GM19099 (cell line): ENCODE results near the gene SIRT2.

Source experiments
- POLR2A ChIP-seq: IDR thresholded peaks from 3 replicates; pipeline ENCODE4 v1.6.1; 2011; ENCODE audit warnings: low read depth; ENCODE audit not compliant: insufficient read length; ENCODE audit errors: extremely low read depth

The SIRT2 gene

DNA sequence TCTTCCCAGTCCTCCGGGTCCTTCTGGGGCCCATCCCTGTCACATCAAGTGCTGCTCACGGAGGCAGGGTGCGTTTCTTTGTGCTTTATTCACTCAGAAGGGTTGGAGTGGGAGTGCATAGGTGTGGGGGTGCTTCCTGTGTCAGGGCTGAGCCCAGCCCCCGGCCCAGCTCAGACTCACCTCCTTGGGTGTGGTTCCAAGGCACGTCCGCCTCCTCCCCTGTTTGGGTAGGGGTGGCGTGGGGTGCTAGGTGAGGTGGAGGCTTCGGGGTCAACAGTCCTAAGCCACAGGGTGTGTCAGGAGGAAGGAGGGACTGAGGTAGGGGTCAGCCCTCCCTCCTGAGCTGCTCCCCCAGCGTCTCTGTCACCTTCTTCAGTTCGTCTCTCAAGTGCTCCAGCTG lies 9.5 kb upstream of the SIRT2 start:
- TF ChIP-seq POLR2A, result no peak

DNA sequence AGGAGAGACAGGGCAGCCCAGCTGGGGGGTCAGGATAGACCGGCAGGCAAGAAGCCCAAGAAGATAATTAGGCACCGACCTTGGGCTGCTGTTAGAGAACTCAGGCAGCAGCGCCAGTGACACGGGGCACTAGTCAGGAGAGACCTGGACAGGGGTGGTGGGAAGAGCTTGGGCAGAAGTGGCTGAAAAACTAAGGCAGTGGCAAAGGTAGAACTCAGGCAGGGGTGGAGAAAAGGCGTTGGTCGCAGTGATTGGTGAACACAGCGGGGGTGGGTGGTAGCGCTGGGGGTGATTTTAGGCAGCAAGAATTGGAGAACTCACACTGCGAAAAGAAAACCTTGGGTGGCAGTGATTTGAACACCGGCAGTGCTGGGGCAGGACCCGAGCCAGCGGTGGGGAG lies 8.3 kb upstream of the SIRT2 start:
- no peak for TF ChIP-seq POLR2A

DNA sequence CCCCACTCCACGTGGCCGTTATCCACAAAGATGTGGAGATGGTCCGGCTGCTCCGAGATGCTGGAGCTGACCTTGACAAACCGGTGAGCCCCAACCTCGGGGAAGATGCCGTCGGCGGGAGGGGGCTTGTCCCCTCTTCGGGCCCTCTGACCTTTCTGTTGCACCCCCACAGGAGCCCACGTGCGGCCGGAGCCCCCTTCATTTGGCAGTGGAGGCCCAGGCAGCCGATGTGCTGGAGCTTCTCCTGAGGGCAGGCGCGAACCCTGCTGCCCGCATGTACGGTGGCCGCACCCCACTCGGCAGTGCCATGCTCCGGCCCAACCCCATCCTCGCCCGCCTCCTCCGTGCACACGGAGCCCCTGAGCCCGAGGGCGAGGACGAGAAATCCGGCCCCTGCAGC lies 7.8 kb upstream of the SIRT2 start:
- no peak for TF ChIP-seq POLR2A

- no peak for TF ChIP-seq POLR2A
Observed at GRCh38 chr19:38905620-38906019, 6.2 kb upstream of the SIRT2 start.

GRCh38 chr19:38904581-38905539 lies 5.4 kb upstream of the SIRT2 start:
- TF ChIP-seq POLR2A, result no peak

- TF ChIP-seq POLR2A, result no peak
Observed at GRCh38 chr19:38901683-38902082, 2.3 kb upstream of the SIRT2 start.

DNA sequence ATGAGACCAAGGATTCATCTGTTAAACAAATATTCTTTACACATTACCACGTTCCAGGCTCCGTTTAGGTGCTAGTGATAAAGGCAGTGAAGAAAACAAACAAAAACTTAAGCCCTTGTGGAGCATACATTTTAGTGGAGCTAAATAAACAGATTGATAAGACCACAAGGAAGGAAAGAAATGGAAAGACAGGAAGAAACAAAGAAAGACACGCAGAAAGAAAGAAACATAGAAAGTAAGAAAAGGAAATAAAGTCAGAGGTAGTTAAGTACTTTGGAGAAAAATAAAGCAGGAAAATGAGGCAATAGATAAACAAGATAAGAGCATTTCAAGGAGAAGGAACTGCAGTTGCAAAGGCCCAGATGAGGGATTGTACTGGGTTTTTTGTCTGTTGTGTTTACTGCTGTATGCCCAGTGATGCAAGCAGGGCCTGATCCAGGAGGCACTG lies 1.3 kb upstream of the SIRT2 start:
- TF ChIP-seq POLR2A, result no peak

- TF ChIP-seq POLR2A, result no peak
Observed at GRCh38 chr19:38900202-38900629, 798 bp upstream of the SIRT2 start.

- TF ChIP-seq POLR2A, result no peak
Observed at GRCh38 chr19:38898788-38899446, 501 bp downstream of the SIRT2 start.

GRCh38 chr19:38894968-38895367 lies 4.5 kb downstream of the SIRT2 start:
- TF ChIP-seq POLR2A, result no peak

DNA sequence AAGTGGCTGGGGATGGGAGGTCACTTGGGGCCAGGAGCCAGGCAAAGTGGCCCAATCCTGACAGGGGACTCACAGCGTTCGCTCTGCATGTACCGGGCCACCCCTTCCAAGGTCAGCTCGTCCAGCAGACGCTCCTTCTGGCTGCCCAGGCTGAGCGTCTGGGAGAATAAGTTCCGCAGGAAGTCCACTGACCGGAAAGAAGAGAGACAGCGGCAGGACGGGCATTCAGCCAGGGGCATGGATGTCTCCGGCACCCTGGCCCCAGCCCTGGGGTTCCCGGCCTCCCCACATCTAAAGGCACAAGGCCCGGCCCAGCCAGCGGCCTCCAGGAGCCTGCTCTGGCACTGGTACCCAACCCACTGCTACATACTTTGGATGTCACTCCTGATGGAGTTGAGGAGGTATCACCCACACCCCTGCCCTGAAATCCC lies 6.1 kb downstream of the SIRT2 start:
- TF ChIP-seq POLR2A, result no peak

DNA sequence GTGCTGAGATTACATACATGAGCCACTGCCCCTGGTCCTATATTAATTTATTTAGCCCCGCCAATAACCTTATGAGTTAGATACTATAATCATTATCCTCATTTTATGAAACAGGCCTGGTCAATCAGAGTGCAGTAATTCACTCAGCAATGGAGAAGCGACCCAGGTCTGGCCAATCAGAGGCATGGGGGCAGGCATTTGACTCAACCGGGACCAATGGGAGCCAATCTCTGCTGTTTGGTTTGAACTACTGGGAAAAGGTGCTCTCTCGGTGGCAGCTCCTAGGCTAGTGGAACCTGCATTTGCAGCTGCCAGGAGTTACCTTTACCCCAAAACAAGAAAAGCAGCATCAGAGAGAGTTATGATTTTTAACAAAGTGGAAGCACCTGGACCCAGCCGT lies 6.6 kb downstream of the SIRT2 start:
- no peak for TF ChIP-seq POLR2A

GRCh38 chr19:38891771-38892170 lies 7.6 kb downstream of the SIRT2 start:
- no peak for TF ChIP-seq POLR2A

- no peak for TF ChIP-seq POLR2A
Observed at GRCh38 chr19:38890686-38891085, 8.7 kb downstream of the SIRT2 start.

DNA sequence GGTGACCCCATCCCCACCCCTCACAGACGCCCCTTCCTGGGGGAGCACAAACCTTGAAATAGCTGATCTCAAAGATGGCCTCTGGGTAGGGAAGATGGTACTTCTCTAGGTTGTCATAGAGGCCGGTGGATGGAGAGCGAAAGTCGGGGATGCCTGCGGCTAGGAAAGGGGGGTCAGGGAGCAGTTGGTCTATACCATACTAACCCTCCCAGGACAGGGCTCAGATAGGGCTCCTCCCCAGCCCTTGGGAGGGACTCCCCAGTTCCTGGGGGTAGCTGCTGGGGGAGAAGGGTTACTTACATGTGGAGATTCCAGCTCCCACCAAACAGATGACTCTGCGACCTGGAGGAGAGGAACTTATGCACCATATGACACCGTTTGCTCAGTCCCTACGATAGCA lies 9.6 kb downstream of the SIRT2 start:
- no peak for TF ChIP-seq POLR2A

DNA sequence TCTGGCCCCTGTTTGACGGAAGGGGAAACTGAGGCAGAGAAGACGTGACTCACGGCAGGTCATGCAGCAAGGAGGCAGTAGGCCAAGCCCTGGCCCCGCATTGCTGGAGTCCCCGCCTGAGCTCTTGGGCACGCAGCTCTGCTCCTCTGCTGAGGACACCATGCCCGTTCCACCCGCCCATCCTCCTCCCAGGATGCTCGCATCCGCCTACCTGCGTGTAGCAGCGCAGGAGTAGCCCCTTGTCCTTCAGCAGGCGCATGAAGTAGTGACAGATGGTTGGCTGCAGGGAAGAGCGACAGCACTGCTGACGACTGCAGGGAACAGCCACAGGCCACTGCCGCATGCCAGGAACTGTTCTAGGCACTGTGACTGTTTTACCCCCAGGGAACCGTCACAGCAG lies 10.5 kb downstream of the SIRT2 start:
- no peak for TF ChIP-seq POLR2A
